ENCODE data around the gene SLC35G3.
A peak's percentile ranks its signal among the peaks of the same experiment; 100 is the strongest.
"Not testable (repeated sequence)": the region's sequence is repeated elsewhere in the genome, so short reads cannot be mapped to it uniquely, and the experiment has no call there.

SLC35G3 gene

DNA sequence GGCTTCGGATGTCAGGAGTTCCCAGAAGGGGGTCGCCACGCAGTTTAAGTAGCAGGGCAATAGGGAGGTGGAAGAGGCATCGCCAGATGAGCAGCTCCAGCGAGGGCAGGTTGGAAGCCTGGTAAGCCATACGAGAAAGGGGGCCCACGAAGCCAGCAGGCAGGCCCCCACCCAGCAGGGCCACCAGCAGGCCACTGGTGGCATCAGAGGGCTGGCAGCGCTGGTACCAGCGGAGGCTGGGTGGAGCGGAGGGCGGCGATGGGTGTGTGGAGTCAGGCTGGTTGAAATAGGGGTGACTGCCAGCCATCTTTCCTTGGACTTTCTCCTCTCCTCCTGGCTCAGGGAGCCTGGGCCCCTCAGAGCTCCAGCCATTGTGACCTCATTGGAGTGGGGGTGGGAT lies at the start of gene SLC35G3:
TSS of gene SLC35G3 (minus strand) at position 393 of the 400 bp plus-strand sequence. CDS start at position 307, 86 bp downstream.
- DNase-seq (ENCODE audit: low spot score) = not testable (repeated sequence)

DNA sequence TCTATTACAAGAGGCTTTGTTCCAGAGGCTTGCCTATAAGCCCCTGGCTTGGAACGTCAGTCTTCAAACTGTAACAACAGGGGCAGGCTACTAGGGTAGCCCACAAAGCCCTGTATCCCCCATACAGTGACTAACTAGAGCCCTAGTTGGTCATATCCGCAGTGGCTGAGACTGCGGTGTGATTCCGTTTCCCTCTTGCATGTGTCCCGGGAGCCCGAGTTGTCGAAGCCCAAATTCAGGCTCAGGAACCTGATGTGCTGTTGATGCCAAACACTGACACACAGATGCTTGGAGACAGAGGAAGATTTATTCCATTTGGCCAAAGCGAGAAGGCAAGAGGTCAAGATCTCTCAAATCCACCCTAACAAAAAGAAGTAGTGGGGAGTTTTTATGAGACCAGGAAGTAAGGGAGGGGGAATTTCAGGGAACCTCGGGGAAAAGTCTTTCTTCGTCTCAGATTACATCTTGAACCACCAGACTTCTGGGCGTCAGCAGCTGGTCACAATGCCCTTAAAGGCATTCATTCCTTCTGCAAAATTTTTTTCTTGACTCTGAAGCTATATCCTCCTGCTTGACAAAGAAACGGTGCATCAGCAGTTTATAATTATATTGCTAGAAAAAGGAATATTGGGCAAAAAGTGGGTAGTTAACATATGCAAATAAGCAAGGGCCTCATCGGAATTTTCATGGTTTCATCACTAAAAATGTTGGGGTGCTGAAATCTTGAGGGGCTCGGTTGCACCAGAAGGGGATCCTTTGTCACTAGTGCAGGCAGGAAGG lies 49.6 kb upstream of the SLC35G3 start:
- peak; percentile 58 for DNase-seq (ENCODE audit: low spot score)

DNA sequence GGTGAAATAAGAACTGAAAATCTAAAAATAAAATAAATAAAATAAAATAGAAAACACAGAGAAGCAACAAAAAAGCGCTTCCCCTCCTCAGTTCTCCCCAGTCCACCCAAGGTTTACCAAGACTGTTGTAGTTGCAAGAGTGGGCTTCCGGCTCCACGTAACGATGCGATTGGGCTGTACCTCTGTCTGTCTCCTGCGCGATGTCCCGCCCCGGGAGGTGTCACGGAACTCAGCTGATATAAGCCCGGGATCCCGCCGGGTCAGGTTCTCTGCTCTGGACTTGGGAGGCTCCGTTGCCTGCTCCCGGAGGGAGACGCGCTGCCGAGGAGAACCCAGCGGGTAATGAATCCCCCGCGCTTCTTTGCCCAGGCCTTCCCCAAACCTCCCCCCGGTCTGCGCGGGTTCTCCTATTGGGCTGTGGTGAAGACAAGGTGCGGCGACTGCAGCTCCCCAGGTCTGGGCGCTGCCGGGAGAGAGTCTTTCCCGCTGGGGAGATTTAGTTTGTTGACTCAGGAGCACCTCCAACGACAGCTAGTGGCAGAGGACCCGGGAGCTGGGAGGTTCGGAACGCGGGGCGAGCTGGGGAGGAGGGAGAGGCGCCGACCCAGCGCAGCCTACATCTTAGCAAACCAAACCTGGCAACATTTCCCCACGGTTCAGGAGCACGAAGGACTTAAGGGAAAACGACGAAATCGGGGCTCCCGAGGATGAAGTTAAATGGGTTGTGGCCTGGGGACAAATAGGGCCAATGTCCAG lies 48.8 kb upstream of the SLC35G3 start, which contains the start of gene SLFN5:
TSS of gene SLFN5 (plus strand) at position 268 of the 756 bp plus-strand sequence. CDS start 15,619 bp downstream, outside the sequence.
- DNase-seq (ENCODE audit: low spot score) = peak; percentile 92

DNA sequence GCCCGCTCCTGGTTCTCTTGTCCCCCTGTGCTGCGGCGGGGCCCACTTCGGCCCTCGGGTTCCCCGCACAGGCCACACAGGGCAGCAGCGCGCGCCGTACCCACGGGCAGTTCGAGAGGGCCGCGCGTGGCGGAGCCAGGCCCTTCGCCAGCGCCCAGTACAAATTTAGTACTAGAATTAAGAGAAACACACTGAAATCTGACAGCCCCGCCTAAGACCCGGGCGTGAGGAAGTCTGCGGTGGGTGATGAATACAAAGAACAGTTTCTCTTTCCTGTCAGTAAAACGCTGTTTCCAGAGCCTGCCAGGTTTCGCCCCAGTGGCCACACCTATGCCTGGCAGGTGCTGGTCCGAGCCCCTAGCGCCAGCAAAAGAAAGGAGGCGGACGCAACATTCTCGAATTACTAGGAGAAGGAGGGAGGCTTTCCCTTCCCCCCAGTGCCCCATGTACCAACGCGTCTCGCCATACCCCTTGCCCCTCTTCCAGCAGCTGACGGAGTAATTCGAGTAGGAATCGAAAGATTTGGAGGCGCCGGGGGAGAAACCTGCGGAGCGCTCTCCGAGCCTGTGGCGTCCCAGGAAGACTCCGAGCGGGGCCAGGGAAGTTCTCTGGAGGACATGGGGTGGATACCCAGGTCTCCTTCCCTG lies 48.1 kb upstream of the SLC35G3 start:
- peak; percentile 91 for DNase-seq (ENCODE audit: low spot score)

DNA sequence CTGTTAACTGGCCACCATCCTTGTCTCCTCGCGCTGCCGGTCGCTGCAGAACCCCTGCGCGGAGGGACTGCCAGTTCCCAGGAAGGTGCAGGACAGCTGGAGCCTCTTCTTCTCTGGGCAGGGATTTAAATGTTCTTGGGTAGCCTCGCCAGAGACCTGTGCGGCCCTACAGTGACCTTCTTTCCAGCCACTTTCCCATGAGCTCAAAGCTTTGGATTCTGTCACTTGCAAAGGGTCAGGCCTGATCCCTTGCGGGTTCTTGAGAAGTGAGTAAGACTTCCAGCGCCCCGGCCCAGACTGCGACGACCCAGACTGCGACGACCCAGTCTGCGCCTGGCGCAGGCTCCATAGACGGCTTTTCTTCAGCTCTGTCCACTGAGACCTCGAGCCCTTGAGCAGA lies 47.3 kb upstream of the SLC35G3 start:
- DNase-seq (ENCODE audit: low spot score) = no peak

DNA sequence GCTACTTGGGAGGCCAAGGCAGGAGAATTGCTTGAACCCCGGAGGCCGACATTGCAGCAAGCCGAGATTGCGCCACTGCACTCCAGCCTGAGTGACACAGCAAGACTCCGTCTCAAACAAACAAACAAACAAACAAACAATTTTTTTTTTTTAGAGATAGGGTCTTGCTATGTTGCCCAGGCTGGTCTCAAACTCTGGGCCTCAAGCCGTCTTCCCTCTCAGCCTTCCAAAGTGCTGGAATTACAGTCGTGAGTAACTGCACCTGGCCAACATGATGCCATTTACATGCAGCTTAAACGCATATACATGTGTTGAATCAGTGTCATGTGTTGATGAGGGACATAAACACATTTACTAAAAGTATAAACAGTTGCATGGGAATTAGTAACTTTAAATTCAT lies 46.7 kb upstream of the SLC35G3 start:
- DNase-seq (ENCODE audit: low spot score) = no peak

DNA sequence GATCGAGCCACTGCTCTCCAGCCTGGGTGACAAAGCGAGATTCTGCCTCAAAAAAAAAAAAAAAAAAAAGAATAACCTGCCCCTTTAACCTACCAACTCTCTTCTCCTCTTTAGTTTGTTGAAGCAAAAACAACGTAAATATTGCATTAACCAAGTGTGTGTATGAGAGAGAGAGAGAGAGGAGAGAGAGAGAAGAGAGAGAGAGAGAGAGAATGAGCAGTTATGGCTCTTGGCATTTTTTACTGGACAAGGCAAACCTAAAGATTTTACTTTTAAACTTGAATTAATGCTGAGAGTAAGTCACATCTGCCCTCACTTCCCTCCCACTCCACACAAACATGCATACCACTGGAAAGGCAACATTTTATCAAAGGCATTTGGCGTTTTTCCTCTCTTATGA lies 45.6 kb upstream of the SLC35G3 start:
- DNase-seq (ENCODE audit: low spot score) = no peak

DNA sequence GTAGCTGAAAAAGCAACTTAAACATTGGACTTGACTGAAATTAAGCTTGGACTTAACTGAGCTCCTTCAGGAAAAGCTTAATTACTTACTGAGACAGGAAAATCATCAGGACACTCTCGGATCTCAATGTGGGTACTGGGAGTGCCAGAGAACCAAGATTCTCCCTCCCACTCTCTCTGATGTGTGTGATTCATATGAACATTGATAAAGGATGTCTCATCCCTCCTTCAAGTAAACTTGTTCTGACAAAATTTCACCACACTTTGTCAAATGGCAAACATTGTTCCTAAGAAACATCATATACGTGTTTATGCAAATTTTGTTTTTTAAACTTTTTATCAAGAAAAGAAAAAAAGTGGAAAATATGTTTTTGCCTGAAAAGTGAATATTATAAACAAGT lies 44.6 kb upstream of the SLC35G3 start:
- DNase-seq (ENCODE audit: low spot score) = no peak

DNA sequence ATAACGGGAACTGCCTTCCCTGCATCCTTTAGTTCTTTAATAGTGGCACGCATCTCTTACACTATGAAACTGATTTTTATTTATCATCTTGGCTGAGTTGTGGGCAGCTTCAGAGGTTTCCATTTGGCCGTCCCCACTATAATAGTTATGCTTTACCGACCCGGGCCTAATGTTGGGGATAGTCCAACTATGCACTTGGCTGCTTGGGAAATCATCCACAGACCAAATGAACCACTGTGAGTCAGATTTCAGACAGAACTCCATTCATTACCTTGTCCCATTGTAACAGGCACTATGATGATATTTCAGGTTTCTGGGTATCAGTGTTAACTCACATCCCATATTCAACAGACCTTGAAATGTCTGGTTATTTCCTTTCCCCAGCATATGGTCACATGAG lies 42.6 kb upstream of the SLC35G3 start:
- no peak for DNase-seq (ENCODE audit: low spot score)

DNA sequence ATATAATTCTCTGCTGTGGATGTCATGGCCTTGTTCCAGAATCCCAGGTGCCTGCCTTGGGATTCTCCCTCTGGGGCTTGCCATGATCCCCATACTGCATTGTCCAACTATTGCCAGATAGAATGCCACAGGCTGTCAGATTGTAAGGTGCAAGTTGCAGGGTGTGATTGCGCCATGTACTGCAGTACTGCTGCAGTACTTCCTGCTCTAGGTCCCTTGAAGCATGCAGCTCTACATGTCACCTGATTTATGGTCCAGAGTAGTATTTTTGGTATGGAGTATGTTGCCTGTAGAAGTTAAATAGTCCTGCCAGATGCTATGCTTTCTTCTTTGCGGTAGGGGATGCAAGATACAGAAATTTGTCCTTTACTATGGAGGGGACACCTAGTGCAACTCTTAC lies 41.7 kb upstream of the SLC35G3 start:
- no peak for DNase-seq (ENCODE audit: low spot score)

DNA sequence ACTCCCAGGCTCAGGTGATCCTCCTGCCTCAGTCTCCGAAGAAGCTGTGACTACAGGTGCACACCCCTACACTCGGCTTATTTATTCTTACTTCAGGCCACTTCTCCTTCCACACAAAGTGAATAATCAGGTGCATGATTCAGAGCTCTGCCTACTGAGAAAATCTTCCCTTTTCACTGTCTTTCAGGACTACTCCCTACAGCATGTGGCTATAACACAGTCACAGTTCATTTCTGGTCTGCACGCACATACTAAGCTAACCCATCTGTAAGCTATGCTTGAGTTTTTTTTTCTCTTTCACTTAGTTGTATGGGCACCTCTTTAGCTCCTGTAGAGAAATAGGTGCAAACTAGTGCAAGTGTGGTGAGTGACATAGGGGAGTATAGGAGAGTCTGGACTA lies 41.1 kb upstream of the SLC35G3 start:
- no peak for DNase-seq (ENCODE audit: low spot score)

DNA sequence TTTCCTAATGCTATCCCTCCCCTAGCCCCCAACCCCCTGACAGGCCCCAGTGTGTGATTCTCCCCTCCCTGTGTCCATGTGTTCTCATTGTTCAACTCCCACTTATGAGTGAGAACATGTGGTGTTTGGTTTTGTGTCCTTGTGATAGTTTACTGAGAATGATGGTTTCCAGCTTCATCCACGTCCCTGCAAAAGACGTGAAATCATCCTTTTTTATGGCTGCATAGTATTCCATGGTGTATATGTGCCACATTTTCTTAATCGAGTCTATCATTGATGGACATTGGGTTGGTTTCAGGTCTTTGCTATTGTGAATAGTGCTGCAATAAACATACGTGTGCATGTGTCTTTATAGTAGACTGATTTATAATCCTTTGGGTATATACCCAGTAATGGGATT lies 40.1 kb upstream of the SLC35G3 start:
- not testable (repeated sequence) for DNase-seq (ENCODE audit: low spot score)

DNA sequence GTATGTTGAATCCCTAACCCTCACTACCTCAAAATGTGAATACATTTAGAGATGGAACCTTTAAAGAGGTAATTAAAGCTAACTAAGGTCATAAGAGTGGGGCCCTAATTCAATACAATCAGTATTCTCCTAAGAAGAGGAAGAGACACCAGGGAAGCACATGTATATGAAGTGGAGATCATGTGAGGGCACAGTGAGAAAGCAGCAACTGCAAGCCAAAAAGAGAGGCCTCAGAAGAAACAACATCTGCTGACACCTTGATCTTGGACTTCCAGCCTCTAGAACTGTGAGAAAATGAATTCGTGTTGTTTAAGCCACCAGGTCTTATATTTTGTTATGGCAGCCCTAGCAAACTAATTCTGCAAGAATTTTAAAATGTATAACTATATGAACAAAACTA lies 35.4 kb upstream of the SLC35G3 start:
- DNase-seq (ENCODE audit: low spot score) = no peak

DNA sequence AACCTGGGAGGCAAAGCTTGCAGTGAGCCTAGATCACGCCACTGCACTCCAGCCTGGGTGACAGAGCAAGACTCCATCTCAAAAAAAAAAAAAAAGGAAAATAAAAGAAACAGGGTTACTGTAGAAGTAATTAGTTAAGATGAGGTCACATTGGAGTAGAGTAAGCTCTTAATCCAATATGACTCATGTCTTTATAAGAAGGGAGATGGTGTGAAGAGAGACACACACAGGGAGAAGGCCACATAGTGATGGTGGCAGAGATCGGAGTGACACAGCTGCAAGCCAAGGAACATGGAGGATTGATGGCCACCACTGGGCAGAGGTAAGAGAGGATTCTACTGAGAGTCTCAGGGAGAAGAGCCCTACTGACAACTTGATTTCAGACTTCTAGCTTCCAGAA lies 33.4 kb upstream of the SLC35G3 start:
- DNase-seq (ENCODE audit: low spot score) = no peak

DNA sequence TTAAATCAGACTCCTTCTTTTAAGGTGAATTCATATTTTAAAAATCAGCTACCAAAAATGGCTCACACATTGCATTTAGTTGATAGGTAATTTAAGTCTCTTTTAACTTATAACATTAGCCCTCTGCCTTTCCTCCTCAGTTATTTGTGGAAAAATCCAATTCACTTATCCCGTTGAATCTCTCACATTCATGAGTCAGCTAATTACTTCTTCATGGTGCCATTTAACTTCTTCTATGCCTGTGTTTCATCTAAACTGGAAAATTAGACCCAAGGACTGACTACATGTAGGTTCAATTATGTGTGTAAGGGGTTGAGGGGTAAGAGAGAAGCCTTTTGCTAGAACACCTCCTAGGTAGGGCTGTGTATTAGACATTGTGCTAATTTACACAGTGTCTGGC lies 30.2 kb upstream of the SLC35G3 start:
- DNase-seq (ENCODE audit: low spot score) = no peak

DNA sequence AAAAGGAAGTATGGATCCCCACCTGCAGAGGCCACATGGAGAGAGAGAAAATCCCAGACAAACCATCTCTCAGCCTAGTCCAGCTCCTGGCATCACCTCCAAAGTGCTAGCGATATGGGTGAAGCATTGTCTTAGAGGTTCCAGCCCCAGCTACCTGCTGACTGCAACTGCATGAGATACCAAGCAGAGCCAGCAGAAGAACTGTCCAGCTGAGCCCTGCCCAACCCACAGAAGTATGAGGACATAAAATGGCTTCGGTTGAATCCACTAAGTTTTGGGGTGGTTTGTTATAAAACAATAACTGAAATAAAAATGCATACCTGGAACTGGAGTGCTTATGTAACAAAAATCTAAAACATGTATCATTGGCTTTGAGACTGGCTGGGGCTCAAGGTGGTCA lies 28.3 kb upstream of the SLC35G3 start:
- no peak for DNase-seq (ENCODE audit: low spot score)

DNA sequence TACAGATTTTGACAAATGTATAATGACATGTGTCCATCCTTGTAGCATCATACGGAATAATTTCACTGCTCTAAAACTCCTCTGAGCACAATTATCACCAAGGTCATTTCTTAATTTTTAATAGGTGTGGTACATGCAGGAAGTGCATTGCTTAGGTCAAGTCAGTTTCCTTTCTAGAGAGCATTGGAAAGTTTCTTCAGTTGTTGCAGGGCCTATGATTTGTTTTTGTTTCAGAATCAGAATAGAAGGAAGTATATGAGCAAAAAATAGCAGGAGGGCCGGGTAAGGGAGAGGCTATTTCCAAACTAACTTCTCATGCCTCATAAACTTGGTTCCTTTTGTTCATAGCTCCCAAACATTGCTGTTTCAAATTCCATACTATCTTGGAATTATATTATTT lies 24.7 kb upstream of the SLC35G3 start:
- no peak for DNase-seq (ENCODE audit: low spot score)

DNA sequence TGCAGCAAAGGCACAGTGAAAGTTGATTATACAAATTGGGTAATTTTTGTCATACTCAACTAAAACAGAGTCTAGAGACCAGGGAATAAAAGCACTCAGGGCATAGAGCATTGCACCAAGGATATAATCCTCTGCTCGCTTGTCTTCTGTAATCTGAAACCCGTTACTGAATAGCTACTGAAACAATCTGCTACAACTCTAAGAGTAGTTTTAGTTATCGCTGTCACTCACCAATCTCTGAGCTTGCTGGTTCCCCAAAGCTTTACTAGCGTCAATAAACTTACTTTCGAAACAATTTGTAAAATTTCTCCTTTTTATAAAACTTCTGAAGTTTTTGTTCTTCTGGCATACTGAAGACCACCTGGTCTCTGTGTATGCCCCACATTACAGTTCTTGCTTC lies 22.9 kb upstream of the SLC35G3 start:
- DNase-seq (ENCODE audit: low spot score) = no peak

DNA sequence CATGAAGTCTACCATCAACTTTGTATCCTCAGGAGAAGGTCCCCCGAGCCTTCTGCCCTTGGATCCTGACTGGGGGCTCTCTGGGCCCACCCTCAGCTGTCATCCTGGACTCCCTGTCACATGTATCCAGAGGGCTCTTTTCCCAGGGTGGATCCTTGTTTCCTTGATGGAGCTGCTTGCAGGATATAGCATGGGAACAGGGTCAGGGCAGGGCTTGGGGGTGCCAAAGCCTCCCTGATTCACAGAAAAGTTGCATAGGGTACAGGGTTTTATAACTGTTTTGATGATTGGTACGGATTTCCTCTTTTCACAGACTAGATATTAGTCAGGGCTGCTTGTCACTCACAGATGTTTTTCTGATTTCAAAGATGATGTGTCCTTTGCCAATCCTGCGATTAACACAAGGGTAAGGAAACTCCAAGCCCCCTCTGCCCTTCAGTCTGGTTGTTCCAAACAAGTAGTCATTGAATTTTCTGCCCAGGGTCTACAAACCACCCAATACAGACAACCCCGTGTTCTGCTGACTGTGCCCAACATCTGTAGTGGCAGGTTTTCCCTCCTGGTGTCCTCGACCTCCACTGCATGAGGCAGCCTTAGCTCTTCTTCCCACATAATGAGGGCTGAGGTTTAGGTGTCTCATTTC lies 20.6 kb upstream of the SLC35G3 start:
- no peak for DNase-seq (ENCODE audit: low spot score)

DNA sequence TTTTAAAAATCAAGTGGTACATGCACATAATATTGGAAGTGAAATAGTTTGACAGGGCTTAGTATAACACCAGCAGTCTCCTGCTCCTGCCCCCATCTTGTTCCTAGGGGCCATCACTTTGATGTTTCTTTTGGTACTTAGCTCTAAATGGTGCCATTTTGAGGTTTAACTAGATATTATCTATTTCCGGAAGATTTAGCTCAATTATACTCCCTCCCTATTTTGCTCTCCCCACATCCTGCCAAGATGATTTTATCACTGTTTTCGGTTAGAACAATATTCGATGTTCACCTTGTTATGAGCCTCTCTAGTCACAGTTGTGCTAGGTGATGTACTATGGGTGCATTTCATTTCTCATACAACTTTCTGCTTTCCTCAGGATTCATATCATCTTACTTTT lies 20.0 kb upstream of the SLC35G3 start:
- DNase-seq (ENCODE audit: low spot score) = no peak

DNA sequence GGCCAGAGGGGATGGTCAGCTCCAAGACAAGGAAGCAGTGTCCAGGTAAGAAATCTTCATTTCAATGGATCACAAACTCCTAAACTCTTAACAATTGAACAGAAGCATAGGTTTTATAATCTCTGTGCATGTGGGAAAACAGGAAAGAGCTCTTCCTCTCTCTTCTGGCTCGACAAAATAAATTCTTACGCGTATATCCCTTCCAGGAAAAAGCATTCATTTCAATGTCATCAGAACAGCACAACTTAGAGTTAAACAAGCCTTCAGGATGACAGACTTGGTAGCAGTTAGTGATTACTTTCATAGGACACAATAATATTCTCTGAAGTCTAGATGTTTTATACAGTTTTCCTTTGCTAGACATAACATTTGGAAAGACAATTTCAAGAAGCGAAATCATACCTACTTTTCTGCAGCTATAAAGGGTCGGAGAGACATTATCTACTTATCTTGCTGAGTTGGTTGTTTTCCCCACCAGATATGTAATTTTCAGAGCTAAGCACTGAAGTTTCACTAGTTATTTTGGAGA lies 19.3 kb upstream of the SLC35G3 start:
- DNase-seq (ENCODE audit: low spot score) = no peak

DNA sequence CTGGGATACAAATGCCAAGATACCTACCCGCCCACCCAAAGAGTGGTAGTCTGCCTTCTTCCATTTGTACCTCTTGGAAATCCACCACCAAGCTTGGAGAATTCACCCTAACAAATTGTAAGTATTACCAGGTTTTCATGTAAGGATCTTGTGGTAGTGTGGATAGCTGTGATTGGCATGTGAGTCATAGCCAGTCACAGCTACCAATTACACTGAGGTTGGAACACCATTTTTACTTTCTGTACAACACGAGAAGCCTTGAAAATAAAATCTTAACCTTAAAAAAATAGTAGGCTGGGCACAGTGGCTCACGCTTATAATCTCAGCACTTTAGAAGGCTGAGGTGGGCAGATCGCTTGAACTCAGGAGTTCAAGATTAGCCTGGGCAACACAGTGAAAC lies 18.5 kb upstream of the SLC35G3 start:
- no peak for DNase-seq (ENCODE audit: low spot score)
